Activated CD4-positive, alpha-beta T cell treated with anti-CD3 and anti-CD28 coated beads, Interleukin-2, amount 50 U/mL, for 24 hours (primary cell): ENCODE measurements around the gene ABCF1.

Experiments used
- DNase-seq, 2 donors: peaks; one replicate each; pipeline ENCODE4 v3.0.0-alpha.2; 2020; ENCODE audit warnings: low read depth in 1 of 2, low spot score in 1 of 2

The ABCF1 gene

DNA sequence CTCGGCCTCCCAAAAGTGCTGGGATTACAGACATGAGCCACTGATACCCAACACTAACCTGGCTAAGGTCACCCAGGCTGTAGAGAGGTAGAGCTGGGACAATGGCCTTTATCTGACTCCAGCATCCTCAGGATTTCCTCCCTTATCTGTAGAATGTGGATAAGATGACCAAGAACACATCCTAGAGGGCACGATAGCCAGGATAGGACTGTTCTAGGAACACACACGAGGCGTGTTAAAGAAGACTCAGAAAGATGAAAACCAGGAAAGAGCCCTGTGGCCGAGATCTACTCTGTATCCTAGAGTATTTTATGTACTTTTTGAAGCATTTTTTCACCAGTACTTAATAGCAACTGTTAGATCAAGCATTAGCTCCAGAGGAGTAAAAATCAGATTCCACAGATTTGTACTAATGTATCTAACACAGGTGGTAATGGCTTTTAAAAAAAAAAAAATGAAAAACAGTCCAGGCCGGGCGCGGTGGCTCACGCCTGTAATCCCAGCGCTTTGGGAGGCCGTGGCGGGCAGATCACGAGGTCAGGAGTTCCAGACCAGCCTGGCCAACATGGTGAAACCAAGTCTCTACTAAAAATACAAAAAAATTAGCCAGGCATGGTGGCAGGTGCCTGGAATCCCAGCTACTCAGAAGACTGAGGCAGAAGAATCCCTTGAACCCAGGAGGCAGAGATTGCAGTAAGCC is 28.5 kb downstream of the ABCF1 start:
- no peak for DNase-seq

DNA sequence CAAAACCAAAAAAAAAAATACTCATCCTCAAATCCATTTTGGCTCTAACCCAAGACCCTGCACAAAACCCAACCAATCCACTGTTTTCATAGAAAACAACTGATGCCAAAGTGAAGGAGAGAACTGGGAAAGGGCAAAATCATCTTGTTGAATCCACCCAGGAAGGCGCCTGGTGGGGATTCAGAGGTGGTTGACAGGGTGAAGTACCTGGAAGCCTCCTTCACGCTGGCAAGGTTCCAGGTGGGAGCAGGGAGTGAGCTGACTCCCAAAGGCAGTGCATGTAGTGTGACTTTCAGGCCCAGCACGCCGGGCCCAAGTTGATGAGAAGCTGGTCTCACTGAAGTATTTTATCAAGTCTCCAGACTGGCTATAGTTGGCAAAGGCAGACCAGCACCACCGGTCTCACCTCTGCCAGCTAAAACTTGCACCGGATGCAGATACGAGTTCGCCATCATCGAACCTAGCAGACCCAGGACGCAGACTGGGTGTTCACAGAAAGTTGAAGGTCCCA is 29.3 kb downstream of the ABCF1 start:
- DNase-seq, result no peak

DNA sequence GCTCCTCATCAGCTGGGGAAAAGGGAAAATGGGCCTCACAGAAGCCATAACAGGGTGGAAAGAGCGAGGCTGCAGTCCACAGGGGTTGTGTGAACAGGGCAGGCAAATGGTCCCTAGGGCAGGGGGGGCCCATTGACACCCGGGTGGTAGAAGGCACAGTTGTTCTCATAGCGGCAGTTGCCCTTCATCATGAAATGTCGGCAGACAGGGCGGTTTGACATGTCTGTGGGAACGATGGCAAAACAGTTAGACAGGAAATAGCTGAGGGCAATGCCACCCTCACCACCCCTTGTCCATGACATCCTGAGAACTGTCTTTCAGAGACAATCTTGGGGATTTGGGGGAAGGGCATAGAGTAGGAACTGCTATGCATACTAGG is 30.2 kb downstream of the ABCF1 start:
- DNase-seq, result no peak

DNA sequence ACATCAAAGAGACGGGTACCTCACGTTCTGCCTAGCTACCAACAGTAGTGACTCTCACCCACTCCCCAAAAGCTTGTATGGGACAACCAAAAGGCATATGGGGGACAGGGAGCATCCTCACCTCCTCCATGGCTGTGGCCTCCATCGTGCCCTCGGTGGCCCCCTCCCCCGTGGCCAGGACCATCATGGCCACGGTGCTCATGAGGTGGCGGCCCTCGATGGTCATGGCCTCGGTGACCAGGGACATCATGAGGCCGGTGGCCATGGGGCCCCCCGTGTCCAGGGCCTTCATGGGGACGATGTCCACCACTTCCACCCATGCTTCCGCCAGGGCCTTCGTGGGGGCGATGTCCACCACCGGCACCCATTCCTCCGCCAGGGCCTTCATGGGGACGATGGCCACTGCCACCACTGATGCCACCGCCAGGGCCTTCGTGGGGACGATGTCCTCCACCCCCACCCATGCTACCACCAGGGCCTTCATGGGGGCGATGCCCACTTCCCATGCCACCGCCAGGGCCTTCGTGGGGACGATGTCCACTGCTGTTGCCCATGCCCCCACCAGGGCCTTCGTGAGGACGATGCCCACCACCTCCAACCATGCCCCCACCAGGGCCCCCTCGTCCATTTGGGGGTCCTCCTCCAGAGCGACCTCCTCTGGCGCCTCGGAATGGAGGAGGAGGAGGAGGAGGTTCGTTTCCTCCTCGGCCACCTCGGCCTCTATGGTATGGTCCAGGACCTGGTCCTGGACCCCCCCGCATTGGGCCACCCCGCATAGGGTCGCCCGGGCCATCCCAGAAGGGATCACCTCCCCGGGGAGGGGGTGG is 30.8 kb downstream of the ABCF1 start:
- DNase-seq, result no peak

DNA sequence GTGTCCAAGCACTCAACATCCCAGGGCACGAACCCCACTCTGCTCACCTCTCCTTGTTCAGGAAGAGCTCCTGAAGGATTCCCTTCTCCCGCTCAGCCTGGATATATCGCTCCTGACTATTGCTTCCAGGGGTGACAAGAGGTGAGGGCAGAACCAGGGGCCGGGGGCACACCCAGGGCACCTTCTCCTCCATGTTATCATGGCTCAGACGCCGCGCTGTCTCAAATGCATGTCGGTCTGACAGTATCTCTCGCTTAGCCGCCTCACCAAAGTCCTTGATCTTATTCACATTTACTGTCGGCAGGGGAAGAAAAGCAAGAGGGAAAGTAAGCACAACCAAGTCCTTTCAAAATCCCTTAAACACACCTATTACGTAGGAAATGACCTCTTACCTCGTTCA is 32.7 kb downstream of the ABCF1 start:
- no peak for DNase-seq

DNA sequence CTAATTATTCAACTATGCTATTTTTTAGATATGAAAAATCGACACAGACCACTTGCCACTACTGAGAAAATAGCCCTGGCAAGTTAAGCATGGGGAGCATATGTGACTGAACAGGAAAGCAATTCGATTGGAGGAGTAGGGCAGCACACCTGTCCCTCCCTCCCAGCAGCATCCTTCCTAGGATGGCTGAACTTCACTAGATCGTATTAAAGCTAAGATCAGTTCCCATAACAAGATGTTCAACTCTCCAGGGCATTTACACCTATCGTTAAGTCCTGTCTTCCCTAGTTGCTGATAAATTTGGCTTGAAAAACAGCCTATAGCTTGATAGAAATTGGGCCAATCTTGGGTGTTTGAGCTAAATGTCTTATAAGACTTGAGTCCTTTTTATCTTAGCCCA is 38.8 kb downstream of the ABCF1 start:
- DNase-seq, result no peak

DNA sequence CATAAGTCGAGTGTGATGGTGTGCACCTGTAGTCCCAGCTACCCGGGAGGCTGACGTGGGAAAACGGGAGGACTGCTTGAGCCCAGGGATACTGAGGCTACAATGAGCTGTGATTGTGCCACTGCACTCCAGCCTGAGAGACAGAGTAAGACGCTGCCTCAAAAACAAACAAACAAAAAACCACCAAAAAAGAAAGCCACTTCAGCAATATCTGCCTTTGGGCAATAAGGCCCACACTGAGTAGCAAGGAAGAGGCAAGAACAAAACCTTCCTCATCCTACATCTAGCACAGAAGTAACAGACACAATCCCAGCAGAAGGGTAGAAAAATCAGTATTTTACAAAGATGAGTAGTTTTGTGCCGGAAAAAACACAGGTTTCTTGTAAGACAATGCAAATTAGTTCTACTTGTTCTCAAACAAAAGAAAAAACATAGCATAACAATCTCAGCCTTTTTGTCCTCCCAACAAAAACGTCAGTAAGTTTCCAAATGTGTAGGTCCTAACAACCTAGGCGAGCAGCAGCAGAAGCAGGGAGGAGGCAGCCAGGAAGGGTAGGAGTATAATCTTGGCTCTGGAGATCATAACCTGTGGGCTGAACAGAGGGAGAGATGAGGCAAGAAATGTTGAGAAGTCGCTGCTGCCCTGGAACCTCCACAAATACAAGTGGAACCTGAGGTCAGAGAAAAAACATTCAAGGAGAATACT is 40.1 kb downstream of the ABCF1 start:
- no peak for DNase-seq

DNA sequence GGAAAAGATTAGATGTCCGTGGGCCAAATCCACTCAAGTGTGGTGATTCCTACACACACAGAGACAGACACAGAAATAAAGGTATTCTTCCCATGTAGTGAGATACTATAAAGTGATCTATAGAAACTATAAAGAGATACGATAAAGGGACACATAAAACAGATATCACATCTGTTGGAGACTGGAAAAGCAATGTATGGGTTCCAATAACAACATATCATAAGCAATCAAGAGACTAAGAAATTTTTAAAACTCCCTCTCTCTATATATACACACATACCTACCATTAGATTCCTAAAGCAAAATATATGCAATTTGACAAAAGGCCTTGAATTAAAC is 40.6 kb downstream of the ABCF1 start:
- no peak for DNase-seq

DNA sequence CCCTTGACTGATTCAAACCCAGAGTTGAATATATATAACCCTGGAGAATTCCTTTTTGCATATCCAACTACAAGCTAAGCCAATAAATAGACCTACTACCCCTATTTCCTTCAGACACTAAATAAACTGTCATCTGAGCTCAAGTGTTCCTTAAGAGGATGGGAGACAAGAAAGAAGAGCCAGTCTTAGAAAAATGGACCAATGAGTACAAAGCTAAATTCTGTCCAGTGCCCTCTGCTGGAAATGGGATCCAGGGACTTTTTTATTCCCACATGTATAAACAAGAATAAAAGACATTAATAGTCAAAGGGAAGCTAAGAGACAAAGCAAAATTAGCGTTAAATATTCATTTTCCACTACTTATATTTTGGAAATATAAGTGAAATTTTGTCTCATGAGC is 41.0 kb downstream of the ABCF1 start:
- DNase-seq, result no peak

DNA sequence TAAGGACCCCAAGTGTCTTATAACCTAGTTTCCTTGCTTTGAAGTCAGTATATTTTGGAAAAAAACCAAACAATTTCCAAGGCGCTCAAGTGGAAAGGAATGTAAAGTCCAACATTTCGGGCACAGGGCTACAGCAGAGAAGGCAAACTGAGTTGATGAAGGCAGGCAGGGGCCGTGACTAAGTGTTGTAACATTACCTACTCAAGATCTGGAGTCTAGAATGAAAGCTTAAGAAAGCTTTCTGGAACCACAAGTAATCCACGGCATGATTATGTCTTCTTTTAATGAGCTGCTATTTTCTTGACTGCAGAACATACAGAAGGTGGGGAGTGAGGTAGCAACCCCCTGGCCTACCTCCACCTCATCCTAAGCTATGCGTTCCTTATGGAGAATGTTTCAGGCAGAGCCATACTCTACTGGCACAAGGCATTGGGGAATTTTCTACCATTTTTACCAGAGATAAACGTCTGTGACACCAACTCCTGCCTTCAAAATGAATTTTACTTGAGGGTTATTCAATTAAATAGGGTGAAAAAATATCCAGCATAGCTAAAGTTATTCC is 41.5 kb downstream of the ABCF1 start:
- DNase-seq, result no peak

DNA sequence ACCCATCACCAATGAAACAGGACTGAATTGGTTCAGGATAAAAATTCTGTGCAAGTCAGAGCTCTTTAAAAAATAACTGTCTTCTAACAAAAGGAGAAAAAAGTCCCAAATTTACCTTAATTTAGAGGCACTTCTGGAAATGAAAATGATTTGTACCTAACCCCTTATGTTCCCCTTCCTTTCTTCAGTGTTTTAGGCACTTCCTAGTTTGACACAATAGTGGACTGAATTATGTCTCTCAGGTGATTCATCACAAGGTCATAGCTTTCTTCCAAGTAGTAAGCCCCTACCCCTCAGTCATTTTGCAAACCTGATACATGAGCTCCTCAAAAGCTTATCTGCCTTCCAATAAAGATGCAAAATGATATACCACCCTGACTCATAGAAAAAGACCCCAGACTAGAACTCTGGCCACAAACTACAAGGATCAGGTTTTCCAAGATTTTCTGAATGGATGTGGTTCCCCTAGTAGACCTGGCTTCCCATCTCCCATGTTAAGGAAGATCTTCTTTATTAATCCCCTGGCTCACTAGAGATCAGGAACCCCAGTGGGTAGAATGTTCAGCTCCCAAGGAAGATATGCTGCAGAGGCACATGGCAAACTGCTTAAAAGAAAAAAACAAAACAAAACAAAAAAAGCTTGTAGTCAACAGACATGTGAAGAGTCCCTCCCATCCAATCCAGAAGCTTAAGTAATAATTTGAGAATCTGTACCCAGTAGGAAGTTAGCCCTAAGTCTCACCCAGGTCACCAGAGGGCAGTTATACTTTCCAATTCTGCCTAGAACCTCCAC is 42.2 kb downstream of the ABCF1 start:
- DNase-seq, result no peak

DNA sequence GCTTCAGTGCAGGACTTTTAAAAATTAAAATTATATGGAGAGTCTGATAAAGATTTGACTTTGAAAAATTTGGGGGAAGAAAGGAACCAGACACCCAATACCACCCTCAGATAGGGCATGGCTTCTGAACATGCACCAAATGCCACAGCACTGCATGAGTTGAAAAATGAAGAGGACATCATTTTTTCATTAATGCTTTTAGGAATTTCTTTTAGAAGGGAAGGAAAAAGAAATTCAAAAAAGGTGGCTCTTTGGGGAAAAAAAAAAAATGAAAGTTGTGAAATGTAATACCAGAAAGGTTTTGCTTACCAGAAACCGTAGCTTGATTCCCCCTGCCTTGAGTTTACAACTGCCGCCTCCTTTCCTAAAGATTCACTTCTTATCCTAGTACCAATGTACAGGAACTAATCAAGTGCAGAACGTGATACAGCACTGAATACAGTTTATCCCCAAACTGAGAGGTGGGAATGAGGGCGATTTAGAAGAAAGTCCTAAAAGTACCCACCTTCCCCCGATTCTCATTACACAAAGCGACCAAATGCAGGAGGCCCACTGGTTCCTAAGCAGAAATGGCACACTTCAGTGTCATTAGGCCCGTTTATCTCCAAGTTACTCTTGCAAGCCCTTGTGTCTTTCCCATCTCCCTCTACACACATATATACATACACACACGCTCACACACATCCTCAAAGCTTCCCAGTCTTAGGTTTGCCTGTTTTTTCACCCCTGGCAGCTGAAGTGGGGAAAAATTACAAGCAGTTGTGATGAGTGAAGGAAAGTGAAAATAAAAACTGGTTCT is 43.0 kb downstream of the ABCF1 start:
- no peak for DNase-seq

DNA sequence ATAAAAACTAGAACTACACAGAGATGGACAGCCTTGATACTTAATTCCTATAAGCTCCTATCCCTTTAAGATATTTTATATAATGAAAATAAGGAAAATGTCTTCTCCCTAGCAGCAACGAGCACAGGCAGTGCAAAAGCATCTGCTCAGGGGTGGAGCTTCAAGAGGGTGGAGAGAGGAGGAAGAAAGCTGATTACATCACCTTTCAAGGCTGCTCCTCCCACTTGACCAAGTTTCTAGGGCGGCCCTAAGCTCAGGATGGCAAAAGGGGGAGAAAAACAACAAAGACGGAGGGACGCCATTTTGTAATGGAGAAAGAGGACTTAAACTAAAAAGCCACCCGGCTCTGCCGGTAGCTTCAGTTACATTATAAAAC is 43.6 kb downstream of the ABCF1 start:
- peak; percentile 43 to 86 for DNase-seq

DNA sequence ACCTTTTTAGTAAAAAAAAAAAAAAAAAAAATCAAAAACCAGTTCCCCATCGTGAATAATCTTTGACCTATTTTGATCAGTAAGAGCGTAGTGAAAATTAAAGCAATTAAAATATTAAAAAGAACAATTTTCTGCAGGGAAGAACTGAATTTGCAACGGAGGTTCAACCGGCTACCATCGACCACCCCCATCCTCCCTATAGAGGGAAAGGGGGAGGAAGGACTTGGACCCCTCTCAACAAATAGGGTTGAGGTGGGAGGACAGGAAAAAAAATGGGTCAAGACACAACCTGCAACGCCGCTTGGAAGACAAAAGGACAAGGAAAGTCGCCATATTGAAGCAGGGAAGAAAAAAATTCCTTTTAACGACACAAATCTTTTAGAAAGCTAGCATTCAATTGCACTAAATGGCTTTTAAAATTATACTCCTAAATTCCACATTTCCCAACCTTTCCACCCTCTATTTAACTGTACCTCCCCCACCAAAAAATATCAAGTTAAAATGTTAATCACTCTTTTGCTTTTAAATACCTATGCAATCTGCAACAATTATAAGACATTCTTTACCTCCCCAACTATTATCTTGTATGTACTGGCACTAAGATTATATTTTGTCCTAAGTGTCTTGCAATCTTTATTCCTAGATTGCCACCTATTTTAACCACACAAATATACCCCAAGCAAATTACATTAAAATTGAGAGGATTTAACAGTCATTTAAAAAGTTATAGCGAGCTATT is 44.1 kb downstream of the ABCF1 start:
- no peak for DNase-seq

DNA sequence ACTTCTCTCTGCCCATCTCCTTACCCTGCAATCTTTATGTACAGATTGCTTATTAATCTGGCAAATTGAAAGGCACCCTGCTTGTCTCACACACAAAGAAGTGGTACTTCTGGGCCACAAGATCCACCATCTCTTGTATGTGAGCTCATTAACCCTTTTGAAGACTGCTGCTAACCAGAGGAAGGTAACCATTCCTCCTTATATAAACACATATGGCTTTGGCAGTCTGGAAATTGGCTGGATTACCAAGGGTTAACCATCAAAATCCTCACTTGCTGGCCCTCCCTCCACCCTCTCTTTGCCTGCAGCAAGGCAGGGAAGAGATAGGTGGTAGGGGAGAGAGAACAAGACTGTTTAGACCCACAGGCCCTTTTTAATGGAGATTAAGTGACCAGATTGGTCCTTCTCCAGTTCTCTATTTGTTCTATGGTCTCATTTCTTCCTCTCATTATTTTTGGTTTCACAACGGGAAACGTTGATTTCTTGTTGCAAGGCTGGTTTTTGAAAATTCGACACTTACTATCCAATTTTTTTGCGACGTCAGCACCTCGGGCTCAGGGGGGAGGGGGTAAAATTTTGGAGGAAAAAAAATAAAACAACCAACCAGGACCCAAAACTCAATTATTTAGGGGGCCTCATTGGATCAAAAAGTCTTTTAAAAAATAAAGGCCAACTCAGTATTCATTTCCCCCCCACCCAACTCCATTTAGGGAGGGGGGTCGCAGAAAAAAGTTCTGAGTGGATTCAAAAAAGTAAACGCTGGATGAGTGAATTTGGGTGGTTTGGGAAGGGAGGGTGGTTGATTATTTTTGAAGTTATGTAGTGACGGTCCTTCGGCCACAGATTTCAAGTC is 44.9 kb downstream of the ABCF1 start:
- DNase-seq, result no peak

DNA sequence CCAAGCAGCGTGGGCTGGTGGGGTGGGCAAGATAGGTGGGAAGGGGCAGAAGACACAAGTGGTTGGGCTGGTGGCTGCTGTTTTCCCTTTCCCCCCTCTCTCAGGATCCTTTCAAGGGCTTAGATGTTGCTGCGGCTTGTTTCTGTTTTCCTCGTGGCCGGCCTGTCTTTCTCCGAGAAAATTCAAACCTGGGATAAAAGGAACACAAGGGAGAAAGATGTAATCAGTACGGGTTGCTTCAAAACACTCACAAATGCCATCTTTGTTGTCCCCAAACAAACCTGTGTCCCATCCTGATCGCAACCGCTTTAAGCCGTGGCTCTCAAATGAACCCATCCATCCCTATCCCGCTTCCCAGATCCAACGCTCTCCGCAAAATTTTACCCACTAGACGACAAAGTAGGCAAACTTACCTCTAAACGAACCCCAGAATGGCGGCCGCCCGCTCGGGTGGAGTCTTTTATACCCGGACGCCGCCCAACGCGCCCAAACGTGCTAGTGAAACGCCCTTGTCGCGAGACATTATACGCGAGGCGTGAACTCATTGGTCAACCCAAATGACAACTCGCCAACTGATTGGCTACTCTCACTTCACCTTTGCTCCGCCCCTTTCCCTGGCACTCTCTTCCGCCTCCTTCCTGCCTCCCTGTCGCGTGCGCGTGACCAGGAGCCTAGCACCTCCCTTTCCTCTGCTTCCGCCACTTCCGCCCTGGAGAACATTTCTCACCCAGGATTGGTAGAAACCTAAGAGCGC is 45.7 kb downstream of the ABCF1 start, which contains the start of gene PPP1R10:
Gene PPP1R10, minus strand, starts transcription at position 433 of the 754 bp plus-strand sequence. CDS start 7,299 bp downstream, outside the sequence.
- peak; percentile 94 to 99 for DNase-seq

DNA sequence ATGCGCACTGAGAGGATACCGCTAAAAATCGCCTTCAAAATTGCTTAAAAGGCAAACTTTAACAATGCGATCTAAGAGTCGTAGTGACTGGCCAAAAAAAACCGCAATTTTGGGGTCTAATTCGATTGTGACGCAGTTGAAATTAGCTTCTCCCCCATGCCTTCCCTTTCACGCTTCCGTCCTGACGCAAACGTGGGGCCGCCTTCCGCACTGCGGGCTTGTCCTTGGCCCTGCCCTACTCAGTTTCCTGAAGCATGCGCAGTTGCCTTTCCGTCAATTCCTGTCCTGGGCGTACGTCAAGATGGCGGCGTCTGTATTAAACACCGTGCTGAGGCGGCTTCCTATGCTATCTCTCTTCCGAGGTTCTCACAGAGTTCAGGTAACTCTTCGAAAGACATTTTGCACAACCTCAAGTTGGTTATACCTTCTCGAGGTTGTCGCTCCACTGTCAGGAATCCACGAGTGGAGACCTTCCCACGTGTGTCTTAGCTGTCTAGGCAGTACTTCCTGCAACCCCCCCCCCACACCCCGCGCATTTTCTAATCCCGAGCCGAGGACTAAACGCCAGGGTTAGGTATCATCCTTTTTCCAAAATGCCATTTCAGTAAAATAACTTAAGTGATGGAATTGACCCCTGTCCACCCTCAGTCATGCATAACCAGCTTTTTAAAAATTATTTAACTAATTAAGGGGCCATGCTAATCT is 46.5 kb downstream of the ABCF1 start, which contains the start of gene MRPS18B:
Gene MRPS18B, plus strand, starts transcription at position 276 of the 705 bp plus-strand sequence. Its CDS starts 26 bp downstream, at position 302.
- DNase-seq, result peak; percentile 84 to 98
